T-helper 2 cell (primary cell): ENCODE data around the gene COL6A2.
"Not testable (repeated sequence)": the region's sequence is repeated elsewhere in the genome, so short reads cannot be mapped to it uniquely, and the experiment has no call there.

Experiments
- DNase-seq, 5 experiments: peaks; one replicate each; pipeline versions ENCODE4 v3.0.0 to v3.0.0-alpha.2; 2012 to 2022

COL6A2 gene

DNA sequence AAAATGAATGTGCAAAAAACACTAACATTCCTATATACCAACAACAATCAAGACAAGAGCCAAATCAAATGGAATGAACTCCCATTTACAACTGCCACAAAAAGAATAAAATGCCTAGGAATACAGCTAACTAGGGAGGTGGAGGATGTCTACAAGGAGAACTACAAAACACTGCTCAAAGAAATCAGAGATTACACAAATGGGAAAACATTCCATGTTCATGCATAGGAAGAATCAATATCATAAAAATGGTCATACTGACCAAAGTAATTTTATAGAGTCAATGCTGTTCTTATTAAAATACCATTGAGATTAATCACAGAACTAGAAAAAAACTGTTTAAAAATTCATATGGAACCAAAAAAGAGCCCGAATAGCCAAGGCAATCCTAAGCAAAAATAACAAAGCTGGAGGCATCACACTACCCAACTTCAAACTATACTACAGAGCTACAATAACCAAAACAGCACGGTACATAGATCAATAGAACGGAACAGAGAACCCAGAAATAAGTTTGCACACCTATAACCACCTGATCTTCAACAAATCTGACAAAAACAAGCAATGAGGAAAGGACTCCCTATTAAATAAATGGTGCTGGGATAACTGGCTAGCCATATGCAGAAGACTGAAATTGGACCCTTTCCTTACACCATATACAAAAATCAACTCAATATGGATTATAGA is 78.7 kb downstream of the COL6A2 start:
- not testable (repeated sequence) for DNase-seq

DNA sequence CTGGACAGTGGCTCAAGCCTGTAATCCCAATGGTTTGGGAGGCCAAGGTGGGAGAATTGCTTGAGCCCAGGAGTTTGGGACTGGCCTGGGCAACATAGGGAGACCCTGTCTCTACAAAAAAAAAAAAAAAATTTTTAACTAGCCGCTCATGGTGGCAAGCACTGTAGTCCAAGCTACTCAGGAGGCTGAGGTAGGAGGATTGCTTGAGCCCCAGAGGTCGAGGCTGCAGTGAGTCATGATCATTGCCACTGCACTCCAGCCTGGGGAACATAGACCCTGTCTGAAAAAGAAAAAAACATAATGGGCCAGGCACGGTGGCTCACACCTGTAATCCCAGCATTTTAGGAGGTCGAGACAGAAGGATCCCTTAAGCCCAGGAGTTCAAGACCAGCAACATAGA is 81.0 kb downstream of the COL6A2 start:
- no peak for DNase-seq
